HG03045 (cell line): Measurements from ENCODE around the gene PCNX2.

ENCODE experiments used
- ATAC-seq: cut with Tn5 transposase; IDR thresholded peaks from one replicate; pipeline ENCODE4 v1.9.1; 2021; ENCODE audit warnings: mild to moderate bottlenecking, moderate library complexity; ENCODE audit not compliant: unreplicated experiment

PCNX2 gene

DNA sequence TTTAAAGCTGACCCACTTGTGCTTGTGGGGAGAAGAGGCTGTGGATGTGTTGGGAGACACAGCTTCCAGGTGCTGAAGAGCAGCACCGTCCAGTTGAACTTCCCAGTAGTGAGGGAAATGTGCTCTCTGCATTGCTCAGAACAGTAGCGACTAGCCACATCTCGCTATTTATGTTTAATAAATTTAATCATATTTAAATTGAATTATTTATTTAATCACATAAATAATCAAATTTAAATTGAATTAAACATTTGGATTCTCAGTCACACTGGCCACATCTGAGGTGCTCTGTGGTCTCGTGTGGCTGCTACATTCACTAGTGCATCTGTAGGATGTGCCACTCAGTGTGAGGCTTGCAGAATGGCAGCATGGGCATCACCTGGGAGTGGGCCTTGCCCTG is 325.0 kb downstream of the PCNX2 start:
- ATAC-seq = no peak

GRCh38 chr1:232969799-232970198 is 325.7 kb downstream of the PCNX2 start:
- no peak for ATAC-seq

DNA sequence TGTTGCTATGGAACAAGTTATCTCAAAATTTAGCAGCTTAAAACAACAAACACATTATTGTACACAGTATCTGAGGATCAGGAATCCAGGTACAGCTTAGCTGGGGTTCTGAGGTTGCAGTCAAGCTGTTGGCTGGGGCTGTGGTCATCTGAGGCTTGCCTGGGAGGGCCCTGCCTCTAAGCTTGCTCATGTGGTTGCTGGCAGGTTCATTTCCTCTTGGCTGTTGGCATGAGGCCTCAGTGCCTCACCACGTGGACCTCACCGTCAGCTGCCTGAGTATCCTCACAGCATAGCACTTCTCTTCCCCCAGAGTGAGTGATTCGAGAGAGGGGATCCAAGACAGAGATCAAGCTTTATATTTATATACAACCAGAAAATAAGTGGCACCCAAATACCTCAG is 326.6 kb downstream of the PCNX2 start:
- ATAC-seq = no peak

DNA sequence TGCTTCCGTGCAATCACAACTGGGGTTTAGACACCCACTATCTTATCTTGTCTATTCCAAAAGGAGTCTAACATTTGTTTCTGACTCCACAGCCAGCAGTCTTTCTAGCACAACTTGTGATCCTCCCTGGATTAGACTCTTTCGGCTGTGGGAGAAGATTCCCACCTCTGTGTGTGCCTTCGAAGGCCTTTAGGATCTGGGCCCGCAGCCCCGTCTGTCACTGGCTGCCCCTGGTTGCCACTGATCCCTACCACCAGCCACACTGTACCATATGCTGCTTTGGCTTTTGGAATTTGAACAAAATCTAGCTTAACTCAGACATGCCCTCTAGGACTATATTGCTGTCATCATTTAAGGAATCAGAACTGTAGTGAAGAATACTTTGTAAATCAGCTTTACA is 327.1 kb downstream of the PCNX2 start:
- no peak for ATAC-seq

- no peak for ATAC-seq
Observed at GRCh38 chr1:232966663-232967062, 328.9 kb downstream of the PCNX2 start.

- no peak for ATAC-seq
Observed at GRCh38 chr1:232965912-232966217, 329.7 kb downstream of the PCNX2 start.

DNA sequence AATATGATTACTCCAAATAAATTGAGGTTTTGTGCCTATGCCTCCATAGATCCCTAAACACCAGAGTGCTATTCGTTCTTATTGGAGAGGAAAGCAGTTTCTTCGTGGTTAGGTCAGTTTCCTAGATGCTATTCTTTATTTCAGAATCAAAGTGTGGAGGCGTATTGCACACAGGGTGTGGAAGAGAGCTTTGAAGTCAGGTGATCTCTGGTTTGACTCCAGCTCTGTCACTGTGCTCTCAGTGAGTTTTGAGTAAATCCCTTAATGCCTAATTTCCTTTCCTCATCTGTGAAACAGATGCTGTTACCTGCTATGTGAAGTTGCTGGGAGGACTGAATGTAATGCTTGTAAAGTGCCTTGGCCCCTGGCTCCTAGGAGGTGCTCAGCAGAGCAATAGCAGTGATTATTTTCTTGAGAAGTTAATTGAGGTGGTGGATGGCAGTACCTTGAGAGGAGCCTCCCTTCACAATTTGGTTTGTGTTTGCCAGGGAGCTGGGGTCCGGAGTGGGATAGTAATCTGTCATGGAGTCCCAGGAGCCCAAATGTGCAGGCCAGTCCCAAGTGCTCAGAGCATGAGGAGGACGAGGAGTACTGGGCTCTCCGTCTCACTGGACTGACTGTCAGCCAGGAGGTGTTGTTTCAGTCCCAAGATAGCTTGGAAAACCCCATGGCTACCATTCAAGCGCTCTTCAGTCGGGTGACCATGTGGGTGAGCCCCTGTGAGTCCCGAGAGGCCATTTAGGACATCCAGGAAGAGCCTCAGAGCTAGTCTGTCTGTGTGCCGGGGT is 330.2 kb downstream of the PCNX2 start:
- ATAC-seq = no peak

DNA sequence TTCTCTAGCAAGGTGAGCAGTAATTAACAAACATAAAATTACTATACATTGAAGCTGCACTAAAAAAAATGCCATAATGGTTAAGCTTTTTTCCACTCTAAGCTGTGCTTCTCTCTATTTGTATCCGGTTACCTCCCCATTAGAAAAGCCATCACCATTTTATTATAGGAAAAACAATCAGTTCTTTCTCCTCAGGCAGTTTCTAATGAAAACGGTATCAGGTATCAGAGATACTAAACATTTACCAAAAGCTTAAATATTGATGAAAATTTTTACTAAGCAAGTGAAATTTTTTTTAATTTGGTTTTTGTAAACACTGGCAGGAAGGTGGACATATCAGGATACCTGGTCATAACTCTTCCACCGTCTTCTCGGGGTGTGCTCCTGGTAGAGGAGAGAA is 330.9 kb downstream of the PCNX2 start:
- ATAC-seq = no peak

DNA sequence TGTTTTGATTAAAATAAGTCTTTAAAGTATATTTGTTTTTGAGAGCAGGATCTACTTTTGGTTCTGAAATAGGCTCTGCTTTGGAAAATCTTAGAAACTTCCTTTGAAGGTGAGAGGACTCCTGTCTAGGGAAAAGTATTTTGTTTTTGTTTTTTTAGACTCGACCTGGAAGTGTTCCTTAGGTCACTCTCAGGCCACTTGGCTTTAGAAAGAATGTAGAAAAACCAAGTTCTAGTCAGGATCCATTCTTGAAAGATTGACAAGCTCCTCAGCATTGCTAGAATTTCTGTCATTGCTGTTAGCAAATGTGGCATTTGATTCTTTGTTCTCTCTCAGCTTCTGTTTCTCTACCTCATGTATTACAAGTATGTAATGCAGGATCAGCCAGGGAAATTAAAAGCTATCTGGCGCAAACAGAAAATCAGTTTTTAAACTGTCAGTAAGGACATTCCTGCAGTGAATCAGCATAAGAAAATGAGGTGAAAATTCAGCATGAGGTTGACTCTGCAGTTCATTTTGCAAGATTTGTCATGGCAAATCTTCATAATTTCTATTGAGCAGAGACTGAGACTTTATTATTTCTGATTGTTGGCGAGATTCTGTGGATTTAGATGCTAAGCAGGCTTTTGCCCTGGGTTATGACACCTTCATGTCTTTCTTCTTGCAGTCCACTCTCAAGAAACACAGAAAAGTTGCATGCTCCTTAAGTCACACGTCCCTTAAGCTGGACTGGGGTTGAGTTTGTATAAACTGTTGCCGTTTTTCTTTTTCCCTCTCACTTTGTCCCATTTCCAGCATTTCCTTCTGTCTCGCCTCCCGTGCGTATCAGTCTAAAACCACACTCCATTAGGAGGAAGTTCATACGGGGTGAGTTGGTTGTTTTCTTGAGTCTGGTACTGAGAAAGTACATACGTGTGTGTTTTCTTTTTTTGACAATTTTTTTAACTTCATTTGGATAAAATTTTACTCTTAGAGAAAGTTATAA is 332.5 kb downstream of the PCNX2 start:
- ATAC-seq = no peak

- no peak for ATAC-seq
Observed at GRCh38 chr1:232958067-232958466, 337.5 kb downstream of the PCNX2 start.

- ATAC-seq = no peak
Observed at GRCh38 chr1:232956081-232956480, 339.4 kb downstream of the PCNX2 start.

GRCh38 chr1:232954594-232955365 is 340.7 kb downstream of the PCNX2 start:
- ATAC-seq = no peak

- peak; percentile 45 for ATAC-seq
Observed at GRCh38 chr1:232952514-232953499, 342.7 kb downstream of the PCNX2 start.

- ATAC-seq = no peak
Observed at GRCh38 chr1:232951605-232952004, 343.9 kb downstream of the PCNX2 start.

DNA sequence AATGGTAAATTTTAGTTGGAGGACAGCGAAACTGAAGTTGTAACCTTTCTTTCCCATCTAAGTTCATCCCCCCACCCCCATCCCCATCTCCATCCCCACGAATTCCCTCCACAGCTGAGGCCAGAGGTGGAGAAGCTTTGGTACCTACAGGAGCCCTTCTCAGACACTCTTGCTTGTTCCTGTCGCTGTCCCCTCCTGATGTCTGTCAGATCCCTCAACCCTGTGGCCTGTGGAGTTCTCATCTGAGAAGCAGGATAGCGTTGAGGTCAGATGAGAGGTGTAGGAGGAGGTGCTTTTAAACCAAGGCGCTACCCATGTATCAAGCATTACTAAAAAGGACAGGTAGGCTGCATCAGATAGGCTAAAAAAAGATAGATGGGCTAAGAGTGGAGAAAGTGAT is 344.3 kb downstream of the PCNX2 start:
- no peak for ATAC-seq

- peak; percentile 90 for ATAC-seq
Observed at GRCh38 chr1:232950197-232951176, 345.0 kb downstream of the PCNX2 start, which contains the start of gene NTPCR. TSS of gene NTPCR (plus strand) at chr1:232950611. CDS start at chr1:232950711, 100 bp downstream.

DNA sequence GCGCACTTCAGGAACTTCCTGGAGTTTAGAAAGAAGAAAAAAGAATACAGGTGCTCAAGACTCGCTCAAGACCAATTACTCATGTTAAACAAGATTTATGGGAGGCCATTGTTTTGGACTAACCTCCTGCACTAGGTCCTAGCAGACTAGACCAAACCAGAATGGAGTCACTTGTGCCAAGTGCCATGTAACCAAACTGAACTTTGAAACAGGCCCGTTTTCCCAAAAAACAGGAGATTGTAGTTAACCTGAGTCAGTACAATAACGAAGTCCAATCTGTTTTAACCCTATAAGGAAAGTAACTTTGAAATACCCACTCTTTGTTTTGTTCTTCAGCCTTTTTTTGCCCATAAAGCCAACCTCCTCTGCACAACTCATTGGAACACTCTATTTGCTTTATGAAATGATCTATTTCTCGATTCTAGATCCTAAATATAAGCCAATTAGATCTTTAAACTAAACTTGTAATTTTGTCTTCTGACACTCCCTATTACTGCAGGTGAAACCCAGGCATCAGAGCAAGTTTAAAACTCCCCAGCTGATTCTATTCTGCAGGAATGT is 345.8 kb downstream of the PCNX2 start:
- ATAC-seq = no peak

- no peak for ATAC-seq
Observed at GRCh38 chr1:232944347-232944746, 351.2 kb downstream of the PCNX2 start.
